Body of pancreas (tissue), 4 donors: Measurements from ENCODE around the gene PRAF2.

Source experiments
- POLR2A ChIP-seq, 3 donors: fragments of 450-650 bp; IDR thresholded peaks; one replicate each; pipeline ENCODE4 v1.6.1; 2016; ENCODE audit warnings: antibody characterized with exemption in 3 of 3, mild to moderate bottlenecking in 2 of 3
- TF ChIP-seq, protein P1 (sequence below), 7 experiments: fragments of 450-650 bp in 4 of 7; fragments of 200-600 bp in 3 of 7; sonication (generic) in 3 of 7; IDR thresholded peaks; one replicate each; pipeline ENCODE4 v1.5.1; 2016 to 2019; ENCODE audit warnings: antibody characterized with exemption in 7 of 7

- TF ChIP-seq, protein P1, sequence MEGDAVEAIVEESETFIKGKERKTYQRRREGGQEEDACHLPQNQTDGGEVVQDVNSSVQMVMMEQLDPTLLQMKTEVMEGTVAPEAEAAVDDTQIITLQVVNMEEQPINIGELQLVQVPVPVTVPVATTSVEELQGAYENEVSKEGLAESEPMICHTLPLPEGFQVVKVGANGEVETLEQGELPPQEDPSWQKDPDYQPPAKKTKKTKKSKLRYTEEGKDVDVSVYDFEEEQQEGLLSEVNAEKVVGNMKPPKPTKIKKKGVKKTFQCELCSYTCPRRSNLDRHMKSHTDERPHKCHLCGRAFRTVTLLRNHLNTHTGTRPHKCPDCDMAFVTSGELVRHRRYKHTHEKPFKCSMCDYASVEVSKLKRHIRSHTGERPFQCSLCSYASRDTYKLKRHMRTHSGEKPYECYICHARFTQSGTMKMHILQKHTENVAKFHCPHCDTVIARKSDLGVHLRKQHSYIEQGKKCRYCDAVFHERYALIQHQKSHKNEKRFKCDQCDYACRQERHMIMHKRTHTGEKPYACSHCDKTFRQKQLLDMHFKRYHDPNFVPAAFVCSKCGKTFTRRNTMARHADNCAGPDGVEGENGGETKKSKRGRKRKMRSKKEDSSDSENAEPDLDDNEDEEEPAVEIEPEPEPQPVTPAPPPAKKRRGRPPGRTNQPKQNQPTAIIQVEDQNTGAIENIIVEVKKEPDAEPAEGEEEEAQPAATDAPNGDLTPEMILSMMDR (IDR thresholded peaks at IDR 0.05), result no peak
- no peak for TF ChIP-seq POLR2A (IDR thresholded peaks at IDR 0.05)
Observed at GRCh38 chrX:49072712-49073095, 1.1 kb downstream of the PRAF2 start.
